GM19240 (cell line): Measurements from ENCODE around the gene HLTF.
"Not testable (repeated sequence)": the region's sequence is repeated elsewhere in the genome, so short reads cannot be mapped to it uniquely, and the experiment has no call there.

Source experiments
- DNase-seq: peaks from one replicate; pipeline ENCODE4 v3.0.0; 2011; ENCODE audit warnings: low spot score; ENCODE audit not compliant: insufficient read length

The HLTF gene

GRCh38 chr3:149086232-149086988 is at the start of gene HLTF:
TSS of gene HLTF (minus strand) at chr3:149086533. CDS start at chr3:149086336, 197 bp downstream.
- DNase-seq = peak; percentile 68

- no peak for DNase-seq
Measured at GRCh38 chr3:149134575-149134974, 48.2 kb upstream of the HLTF start.

GRCh38 chr3:149131589-149131988 is 45.3 kb upstream of the HLTF start:
- no peak for DNase-seq

GRCh38 chr3:149129326-149130205 is 43.2 kb upstream of the HLTF start, which contains the start of gene HPS3:
TSS of gene HPS3 (plus strand) at chr3:149129638. CDS start at chr3:149129724, 86 bp downstream.
- DNase-seq = peak; percentile 64

- DNase-seq = no peak
Measured at GRCh38 chr3:149128821-149129220, 42.5 kb upstream of the HLTF start.

- no peak for DNase-seq
Measured at GRCh38 chr3:149122721-149123578, 36.6 kb upstream of the HLTF start.

GRCh38 chr3:149120051-149120972 is 34.0 kb upstream of the HLTF start:
- peak; percentile 14 for DNase-seq

GRCh38 chr3:149119466-149119865 is 33.1 kb upstream of the HLTF start:
- DNase-seq = no peak

- no peak for DNase-seq
Measured at GRCh38 chr3:149118724-149119123, 32.4 kb upstream of the HLTF start.

- no peak for DNase-seq
Measured at GRCh38 chr3:149115114-149115513, 28.8 kb upstream of the HLTF start.

GRCh38 chr3:149114458-149114857 is 28.1 kb upstream of the HLTF start:
- no peak for DNase-seq

- DNase-seq = no peak
Measured at GRCh38 chr3:149104484-149104883, 18.2 kb upstream of the HLTF start.

- no peak for DNase-seq
Measured at GRCh38 chr3:149101641-149102040, 15.3 kb upstream of the HLTF start.

GRCh38 chr3:149101154-149101553 is 14.8 kb upstream of the HLTF start:
- DNase-seq = no peak

- not testable (repeated sequence) for DNase-seq
Measured at GRCh38 chr3:149097987-149098386, 11.7 kb upstream of the HLTF start.

- DNase-seq = no peak
Measured at GRCh38 chr3:149095487-149095886, 9.2 kb upstream of the HLTF start.

GRCh38 chr3:149091983-149092382 is 5.7 kb upstream of the HLTF start:
- no peak for DNase-seq

GRCh38 chr3:149090907-149091306 is 4.6 kb upstream of the HLTF start:
- DNase-seq = no peak

GRCh38 chr3:149090461-149090860 is 4.1 kb upstream of the HLTF start:
- DNase-seq = no peak

- no peak for DNase-seq
Measured at GRCh38 chr3:149089395-149089794, 3.1 kb upstream of the HLTF start.
